ENCODE results near the gene GABRA5.

GABRA5 gene

GRCh38 chr15:26883466-26883865 is 16.6 kb downstream of the GABRA5 start:
- TF ChIP-seq CTCF (IDR thresholded peaks at IDR 0.05; ENCODE audit: low read length, missing control alignments) = no peak

GRCh38 chr15:26886566-26886965 is 19.7 kb downstream of the GABRA5 start:
- DNase-seq (ENCODE audit: low read depth) = no peak
- TF ChIP-seq CTCF (IDR thresholded peaks at IDR 0.05; ENCODE audit: low read length, missing control alignments) = no peak
- no peak overlapping the region for H3K4me3 ChIP-seq (replicated peaks; ENCODE audit: low read depth, low read length)

More at GRCh38 chr15:26883466-26883865, 16.6 kb downstream of the GABRA5 start:
- no peak for DNase-seq (ENCODE audit: low read depth)
- H3K4me3 ChIP-seq (replicated peaks; ENCODE audit: low read depth, low read length) = no peak overlapping the region

- DNase-seq (ENCODE audit: low read depth) = no peak
These were observed 21.2 kb downstream of the GABRA5 start for GRCh38 chr15:26887926-26888666.

GRCh38 chr15:26888761-26889160 is 21.9 kb downstream of the GABRA5 start:
- no peak overlapping the region for H3K4me3 ChIP-seq (replicated peaks; ENCODE audit: low read depth, low read length)
- no peak for TF ChIP-seq CTCF (IDR thresholded peaks at IDR 0.05; ENCODE audit: low read length, missing control alignments)
- no peak for DNase-seq (ENCODE audit: low read depth)

More at GRCh38 chr15:26887926-26888666, 21.2 kb downstream of the GABRA5 start:
- no peak overlapping the region for H3K4me3 ChIP-seq (replicated peaks; ENCODE audit: low read depth, low read length)
- TF ChIP-seq CTCF (IDR thresholded peaks at IDR 0.05; ENCODE audit: low read length, missing control alignments) = no peak

- no peak overlapping the region for H3K4me3 ChIP-seq (replicated peaks; ENCODE audit: low read depth, low read length)
- peak; percentile 56 for TF ChIP-seq CTCF (IDR thresholded peaks at IDR 0.05; ENCODE audit: low read length, missing control alignments)
- peak; percentile 85 for DNase-seq (ENCODE audit: low read depth)
These were observed 22.5 kb downstream of the GABRA5 start for GRCh38 chr15:26889298-26889898.

GRCh38 chr15:26890451-26890850 is 23.6 kb downstream of the GABRA5 start:
- H3K4me3 ChIP-seq (replicated peaks; ENCODE audit: low read depth, low read length) = no peak overlapping the region
- DNase-seq (ENCODE audit: low read depth) = no peak
- no peak for TF ChIP-seq CTCF (IDR thresholded peaks at IDR 0.05; ENCODE audit: low read length, missing control alignments)

Data from fibroblast of pulmonary artery (primary cell).